ENCODE measurements around the gene PRSS58. TPM values are rescaled to one million over a fixed set of nuclear protein-coding genes. Genes with fewer than 3 reads are reported as not detected.

The PRSS58 gene, protein sequence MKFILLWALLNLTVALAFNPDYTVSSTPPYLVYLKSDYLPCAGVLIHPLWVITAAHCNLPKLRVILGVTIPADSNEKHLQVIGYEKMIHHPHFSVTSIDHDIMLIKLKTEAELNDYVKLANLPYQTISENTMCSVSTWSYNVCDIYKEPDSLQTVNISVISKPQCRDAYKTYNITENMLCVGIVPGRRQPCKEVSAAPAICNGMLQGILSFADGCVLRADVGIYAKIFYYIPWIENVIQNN
- not detected in 2 replicates for total RNA-seq

DNA sequence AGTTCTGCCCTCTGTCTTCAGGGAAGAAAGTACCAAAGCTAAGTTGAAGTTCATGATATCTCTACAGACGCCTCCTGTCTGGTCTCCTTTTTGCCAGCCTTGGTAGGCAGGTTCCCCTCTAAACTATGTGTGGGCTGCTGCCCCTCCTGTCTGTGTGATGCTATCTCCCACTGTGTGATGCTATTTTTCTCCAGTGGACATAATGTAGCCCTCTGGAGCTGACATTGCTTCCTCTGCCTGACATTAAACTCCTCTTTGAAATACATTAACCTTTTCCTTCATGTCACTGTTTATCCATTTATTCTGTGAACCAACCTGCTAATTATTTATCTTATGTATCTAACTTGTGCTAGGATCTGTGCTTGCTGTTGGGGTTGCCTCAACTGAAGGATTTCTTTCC, at the start of gene PRSS58:
Gene PRSS58, minus strand, starts transcription at position 101 of the 400 bp plus-strand sequence. CDS start 351 bp downstream, outside the sequence.

Other genes with a start within 250 kb of the PRSS58 start
- gene MGAM2, start 146.3 kb downstream of the PRSS58 start, total RNA-seq = not detected in 2 replicates

All from smooth muscle cell of trachea (primary cell).